GM06990 (cell line): ENCODE data around the gene PGC.

Source experiments
- DNase-seq: peaks from one replicate; pipeline ENCODE4 v3.0.0-alpha.2; 2011; ENCODE audit not compliant: insufficient read length; ENCODE audit errors: extremely low read depth
- H3K27me3 ChIP-seq: replicated peaks from 2 replicates; pipeline ENCODE4 v1.6.0; 2011; ENCODE audit warnings: low read length; ENCODE audit not compliant: control insufficient read depth, insufficient read depth
- H3K36me3 ChIP-seq: 2 replicates; pipeline ENCODE4 v1.5.1; 2011; ENCODE audit warnings: low read length; ENCODE audit not compliant: control insufficient read depth, insufficient read depth
- H3K4me3 ChIP-seq: replicated peaks from 2 replicates; pipeline ENCODE4 v1.5.1; 2011; ENCODE audit warnings: low read depth, mild to moderate bottlenecking, control low read depth, low read length
- TF ChIP-seq, protein P1 (sequence below): IDR thresholded peaks from 2 replicates; pipeline ENCODE4 v1.5.1; 2011; ENCODE audit warnings: low read length, control low read depth, mild to moderate bottlenecking, inconsistent platforms; ENCODE audit not compliant: insufficient read depth, poor library complexity, severe bottlenecking

Gene PGC

DNA sequence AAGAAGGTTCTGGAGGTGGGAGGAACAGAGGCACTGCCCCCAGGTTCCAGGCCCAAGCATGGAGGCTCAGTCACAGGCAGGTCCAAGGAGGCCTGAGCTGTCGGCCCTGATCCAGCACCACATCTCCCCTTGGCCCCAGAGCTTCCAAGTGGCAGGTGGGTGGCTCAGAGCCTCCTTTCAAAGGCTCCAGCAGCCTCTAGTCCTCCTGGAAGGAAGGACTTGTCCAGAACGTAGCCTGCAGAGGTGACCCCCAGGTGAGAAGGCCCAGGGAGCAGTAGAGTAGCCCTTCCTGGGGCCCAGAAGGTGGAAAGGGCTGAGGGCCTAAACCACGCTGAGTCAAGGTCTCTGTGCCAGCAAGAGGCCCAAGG lies 19.5 kb downstream of the PGC start:
- DNase-seq: no peak
- H3K36me3 ChIP-seq: peaks cover 3% of the 10 kb centered on the region; the same call in 1 of the 2 replicates
- TF ChIP-seq, protein P1, sequence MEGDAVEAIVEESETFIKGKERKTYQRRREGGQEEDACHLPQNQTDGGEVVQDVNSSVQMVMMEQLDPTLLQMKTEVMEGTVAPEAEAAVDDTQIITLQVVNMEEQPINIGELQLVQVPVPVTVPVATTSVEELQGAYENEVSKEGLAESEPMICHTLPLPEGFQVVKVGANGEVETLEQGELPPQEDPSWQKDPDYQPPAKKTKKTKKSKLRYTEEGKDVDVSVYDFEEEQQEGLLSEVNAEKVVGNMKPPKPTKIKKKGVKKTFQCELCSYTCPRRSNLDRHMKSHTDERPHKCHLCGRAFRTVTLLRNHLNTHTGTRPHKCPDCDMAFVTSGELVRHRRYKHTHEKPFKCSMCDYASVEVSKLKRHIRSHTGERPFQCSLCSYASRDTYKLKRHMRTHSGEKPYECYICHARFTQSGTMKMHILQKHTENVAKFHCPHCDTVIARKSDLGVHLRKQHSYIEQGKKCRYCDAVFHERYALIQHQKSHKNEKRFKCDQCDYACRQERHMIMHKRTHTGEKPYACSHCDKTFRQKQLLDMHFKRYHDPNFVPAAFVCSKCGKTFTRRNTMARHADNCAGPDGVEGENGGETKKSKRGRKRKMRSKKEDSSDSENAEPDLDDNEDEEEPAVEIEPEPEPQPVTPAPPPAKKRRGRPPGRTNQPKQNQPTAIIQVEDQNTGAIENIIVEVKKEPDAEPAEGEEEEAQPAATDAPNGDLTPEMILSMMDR: no peak
- H3K4me3 ChIP-seq: no peak overlapping the region; the same call in 1 of the 2 replicates
- no peaks in the 10 kb centered on the region for H3K27me3 ChIP-seq

DNA sequence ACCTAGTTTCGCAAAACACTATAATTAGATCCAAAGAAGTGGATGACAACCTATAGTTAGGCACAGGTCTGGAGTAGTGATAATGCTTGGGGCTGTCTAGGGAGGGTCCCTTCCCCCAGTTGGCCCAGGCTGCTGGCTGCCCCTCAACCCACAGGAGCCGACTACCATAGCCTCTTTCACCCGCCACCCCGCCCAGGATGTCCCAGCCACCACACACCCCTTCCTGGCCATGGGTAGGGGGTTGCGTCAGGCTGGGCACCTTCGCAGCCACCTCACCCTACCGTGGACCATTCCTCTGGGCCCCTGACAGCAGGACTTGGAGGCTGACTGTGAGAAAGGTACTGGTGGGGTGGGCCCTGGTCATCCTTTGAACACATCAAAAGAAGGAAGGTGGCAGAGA lies 20.3 kb downstream of the PGC start:
- TF ChIP-seq, protein P1: no peak
- Histone ChIP-seq H3K4me3 (no peak overlapping the region), H3K27me3 (no peaks in the 10 kb centered on the region), H3K36me3 (peaks cover 3% of the 10 kb centered on the region; the same call in 1 of the 2 replicates)
- DNase-seq: no peak

DNA sequence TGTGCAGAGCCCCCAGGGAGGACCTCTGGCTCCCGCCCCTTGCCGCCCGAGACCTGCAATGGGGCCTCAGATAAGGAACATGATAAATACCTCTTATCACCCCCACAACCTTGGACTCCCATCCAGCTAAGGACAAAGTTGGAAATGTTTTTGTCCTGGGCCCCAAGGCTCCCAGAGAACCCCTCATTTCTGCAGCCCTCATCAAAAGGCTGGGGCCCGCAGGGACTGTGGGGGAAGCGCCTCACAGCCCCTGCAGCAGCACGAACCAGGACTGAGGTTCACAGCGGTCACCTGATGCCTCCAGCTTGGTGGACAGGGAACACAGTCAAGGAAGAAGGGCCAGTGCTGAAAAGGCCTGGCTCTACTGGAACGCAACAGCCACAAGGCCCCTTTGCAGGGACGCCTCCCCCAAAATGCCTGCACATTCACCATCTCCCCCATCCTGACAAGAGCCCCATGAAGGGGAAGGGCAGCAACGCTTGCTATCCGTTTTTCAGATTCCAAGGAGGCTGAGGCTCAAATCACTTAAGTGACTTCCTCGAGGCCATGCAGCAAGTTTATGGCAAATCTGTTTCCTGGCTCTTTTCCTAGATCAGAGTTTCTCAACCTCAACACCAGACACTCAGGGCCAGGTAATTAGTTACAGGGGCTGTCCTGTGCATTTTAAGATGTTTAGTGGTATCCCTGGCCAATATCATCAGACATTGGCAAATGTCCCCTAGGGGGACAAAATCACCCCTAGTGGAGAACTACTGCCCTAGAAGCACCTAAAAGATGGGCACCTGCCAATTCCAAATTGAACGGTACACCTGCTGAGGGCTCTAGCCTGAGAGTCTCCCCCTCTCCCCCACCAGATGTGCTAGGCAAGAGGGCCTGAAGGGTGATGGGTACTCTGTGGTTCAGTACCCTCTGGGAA lies 22.4 kb downstream of the PGC start:
- Histone ChIP-seq H3K27me3 (no peaks in the 10 kb centered on the region), H3K36me3 (peaks cover 3% of the 10 kb centered on the region; the same call in 1 of the 2 replicates), H3K4me3 (peak overlapping the region; percentile 76)
- TF ChIP-seq, protein P1: no peak
- no peak for DNase-seq

DNA sequence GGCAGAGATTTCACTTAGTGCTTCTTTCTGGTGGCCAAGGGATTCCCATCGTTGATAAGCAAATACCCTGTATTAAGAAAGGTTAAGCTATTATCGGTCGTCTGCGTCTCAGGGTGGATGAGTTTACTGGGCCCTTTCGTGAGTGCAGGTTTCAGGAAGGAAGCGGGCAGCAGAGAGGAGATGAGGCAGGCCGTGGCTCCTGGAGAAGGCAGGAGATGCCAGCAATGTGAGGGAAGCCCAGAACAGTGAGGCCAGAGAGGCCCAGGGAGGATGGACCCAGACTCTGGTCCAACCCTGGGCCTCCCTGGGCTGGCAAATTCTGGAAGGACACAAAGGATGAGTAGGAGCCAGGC lies 23.0 kb downstream of the PGC start:
- Histone ChIP-seq H3K36me3 (peaks cover 3% of the 10 kb centered on the region; the same call in 1 of the 2 replicates), H3K4me3 (peak overlapping the region; percentile 76), H3K27me3 (no peaks in the 10 kb centered on the region)
- TF ChIP-seq, protein P1: no peak
- DNase-seq: no peak

DNA sequence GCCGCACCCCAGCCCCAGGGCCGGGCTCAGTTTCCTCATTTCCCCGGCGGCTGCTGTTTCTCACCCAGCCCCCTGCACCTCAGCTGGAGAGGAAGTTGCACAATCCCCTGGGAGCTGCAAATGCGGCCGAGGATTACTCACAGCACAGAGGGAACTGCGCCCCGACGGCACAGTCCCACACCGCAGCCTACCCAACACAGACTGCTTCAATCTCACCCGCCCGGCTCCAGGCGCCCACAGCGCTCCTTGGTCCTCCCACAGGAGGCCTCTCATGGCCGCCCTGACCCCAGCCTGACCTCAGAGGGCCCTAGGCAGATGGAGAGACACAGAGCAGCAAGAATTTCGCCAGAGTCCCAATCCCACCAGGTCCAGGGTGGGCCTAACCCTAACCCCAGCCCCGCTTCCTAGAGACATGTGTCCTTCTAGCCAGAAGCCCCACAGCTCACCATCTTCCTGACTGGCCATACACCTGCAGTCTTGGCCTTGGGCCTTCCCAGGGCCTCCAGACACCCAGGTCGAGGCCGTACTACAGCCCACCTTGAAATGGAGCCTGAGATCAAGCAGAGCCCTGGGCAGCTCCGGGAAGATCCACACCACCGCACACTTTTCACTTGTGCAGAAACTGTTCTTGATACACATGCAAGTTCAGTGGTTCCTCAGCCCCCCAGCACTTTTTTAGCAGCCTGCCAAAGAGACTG lies 23.5 kb downstream of the PGC start:
- peak; percentile 84 for DNase-seq
- peak overlapping the region; percentile 76 for H3K4me3 ChIP-seq
- peaks cover 3% of the 10 kb centered on the region; the same call in 1 of the 2 replicates for H3K36me3 ChIP-seq
- H3K27me3 ChIP-seq: no peaks in the 10 kb centered on the region
- TF ChIP-seq, protein P1: peak; percentile 4
